HG03175 (cell line): ENCODE measurements around the gene SLC7A10.
"Not testable (repeated sequence)": the region's sequence is repeated elsewhere in the genome, so short reads cannot be mapped to it uniquely, and the experiment has no call there.

Experiments
- ATAC-seq: cut with Tn5 transposase; IDR thresholded peaks from one replicate; pipeline ENCODE4 v1.9.1; 2021; ENCODE audit warnings: mild to moderate bottlenecking, moderate library complexity; ENCODE audit not compliant: unreplicated experiment

Gene SLC7A10

DNA sequence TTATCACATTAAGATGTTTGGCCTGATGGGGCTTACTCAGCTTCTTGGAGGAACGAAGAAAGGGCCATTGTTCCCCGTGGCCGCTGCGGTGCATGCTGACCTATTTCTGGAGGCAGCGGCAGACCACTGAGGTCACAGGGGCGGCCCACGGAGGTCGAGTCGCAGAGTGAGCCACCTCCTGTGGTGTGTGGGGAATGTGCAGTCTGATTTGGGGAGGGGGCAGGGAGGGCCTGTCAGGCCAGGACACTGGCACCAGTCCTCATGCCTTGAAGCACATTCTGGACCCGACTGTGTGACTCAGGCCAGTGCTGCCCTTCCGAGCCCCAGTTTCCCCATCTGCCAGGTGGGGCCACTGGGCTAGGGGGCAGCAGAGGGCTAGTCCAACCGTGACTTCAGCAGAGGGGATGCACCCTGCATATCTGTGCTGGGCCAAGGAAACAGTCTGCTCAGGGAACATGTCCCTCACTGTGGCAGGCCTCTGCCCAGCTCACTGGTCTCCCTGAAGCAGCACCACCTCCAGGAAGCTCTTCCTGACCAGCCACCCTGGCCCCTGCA, 6.3 kb downstream of the SLC7A10 start:
- no peak for ATAC-seq

DNA sequence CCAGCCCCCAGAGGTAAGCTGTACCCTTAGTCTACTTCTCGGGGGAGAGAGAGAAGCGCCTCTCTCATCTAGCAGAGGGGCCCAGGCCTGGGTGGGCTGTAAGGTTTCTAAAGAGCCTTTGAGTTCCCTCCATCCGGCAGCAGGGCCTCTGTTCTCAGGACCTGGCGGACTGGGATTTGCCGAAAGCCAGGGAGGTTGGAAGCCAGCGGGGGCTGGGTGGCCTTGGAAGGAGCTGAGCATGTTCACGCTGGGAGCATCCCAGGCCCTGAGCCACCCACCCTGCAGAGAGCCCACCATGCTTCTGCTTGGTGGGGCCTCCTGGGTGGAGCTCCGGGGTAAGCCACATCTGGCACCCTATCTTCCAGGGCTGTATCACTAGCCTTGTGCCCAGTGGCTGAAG, 7.8 kb downstream of the SLC7A10 start:
- ATAC-seq, result no peak

DNA sequence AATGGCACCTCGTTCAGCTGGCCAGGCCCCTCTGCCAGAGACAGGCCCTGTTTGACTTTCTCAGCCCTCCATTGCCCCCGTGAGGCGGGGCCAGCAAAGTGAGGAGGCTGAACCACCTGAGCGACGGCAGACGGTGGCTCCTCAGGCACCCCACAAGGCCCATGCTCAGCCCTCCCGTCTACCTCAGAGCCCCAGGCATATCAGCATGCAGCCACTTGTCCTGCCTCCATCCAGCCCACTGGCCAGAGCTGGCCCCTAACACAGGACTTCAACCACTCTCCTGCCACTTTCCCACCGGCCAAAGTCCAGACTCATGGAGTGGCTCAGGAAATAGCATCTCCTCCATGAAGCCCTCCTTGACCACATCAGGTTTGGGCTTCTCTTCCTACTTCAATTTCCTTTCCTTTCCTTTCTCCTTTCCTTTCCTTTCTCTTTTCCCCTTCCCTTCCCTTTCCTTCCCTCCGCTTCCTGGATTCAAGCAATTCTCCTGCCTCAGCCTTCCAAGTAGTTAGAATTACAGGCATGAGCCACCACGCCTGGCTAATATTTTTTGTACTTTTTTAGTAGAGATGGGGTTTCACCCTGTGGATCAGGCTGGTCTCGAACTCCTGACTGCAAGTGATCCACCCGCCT, 9.3 kb downstream of the SLC7A10 start:
- no peak for ATAC-seq

DNA sequence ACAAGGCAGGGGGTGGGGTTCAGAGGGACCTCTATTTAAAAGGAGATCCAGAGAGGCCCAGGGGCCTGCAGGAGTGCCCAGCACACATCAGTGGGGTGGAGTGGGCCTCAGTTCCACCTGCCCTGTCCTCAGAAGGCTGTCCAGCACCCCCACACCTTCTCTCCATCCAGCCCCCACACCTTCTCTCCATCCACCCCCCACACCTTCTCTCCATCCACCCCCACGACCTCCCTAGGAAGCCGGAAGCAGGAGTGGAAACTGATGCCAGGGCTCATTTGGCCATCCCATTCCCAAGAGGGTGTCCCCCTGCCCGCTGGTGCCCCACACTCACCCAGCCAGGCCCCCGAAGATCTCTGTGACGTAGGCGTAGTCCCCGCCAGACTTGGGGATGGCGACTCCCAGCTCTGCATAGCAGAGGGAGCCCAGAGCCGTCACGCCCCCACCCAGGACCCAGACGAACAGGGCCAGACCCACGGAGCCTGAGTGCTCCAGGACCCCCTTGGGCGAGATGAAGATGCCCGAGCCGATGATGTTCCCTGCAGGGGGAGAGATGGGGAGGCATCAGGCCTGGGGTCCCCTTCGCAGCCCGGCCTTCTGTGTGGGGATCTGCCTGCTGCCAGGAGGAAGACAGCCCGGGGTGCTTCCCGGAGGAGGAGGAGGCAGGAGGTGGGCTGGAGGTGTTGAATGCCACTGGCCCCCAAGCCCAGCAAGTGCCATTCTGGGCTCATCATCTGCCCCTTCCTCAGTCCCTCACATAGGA, 10.0 kb downstream of the SLC7A10 start:
- ATAC-seq, result no peak

DNA sequence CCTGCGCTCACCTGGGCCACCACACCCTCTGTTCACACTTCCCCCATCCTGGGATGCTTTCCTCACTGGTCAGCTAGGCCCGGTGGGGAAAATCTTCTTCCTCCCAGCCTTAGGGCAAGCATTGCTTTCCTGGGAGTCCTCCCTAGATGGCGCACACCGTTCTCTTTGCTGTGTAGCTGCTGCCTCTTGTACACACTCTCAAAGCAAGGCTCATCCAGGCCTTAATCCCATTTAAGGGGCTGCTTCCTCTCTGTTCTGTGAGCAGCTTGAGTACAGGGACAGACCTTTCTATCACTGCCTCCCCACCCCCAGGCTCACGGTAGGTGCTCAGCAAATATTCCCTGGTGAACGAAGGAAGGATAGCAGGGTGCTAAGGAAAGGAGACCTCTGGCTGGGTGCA, 11.1 kb downstream of the SLC7A10 start:
- no peak for ATAC-seq

DNA sequence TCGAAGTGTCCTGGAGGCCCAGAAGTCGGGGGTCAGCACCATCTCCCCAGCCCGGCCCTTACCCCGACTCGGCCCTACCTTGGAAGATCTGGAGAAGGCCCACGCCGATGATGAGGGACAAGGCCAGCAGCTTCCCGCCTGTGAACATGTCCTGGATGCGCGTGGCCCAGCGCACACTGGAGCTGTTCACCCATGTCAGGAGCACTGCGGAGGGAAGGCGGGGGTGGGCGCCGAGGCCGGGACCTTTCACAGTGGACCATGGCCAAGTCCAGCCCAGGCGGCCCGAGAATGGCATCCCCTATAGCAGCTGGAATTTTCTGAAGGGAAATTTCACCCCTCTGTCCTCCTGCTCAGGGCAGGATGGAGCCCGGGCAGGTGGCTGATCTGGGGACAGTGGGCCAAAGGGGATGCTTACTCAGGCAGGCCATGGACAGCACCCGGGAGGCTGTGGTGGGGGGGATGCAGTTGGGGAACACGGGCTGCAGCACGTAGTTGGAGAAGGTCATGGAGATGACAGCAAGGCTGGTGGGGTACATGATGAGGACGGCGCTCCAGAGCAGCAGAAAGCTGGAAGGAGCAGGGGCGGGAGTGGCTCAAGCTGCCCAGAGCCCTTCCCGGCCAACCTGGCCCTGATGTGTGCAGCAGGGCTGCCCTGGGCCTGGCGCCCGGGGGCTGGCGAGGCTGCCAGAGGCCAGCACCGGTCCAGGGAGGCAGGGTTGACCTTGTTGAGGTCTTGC, 13.0 kb downstream of the SLC7A10 start:
- no peak for ATAC-seq

DNA sequence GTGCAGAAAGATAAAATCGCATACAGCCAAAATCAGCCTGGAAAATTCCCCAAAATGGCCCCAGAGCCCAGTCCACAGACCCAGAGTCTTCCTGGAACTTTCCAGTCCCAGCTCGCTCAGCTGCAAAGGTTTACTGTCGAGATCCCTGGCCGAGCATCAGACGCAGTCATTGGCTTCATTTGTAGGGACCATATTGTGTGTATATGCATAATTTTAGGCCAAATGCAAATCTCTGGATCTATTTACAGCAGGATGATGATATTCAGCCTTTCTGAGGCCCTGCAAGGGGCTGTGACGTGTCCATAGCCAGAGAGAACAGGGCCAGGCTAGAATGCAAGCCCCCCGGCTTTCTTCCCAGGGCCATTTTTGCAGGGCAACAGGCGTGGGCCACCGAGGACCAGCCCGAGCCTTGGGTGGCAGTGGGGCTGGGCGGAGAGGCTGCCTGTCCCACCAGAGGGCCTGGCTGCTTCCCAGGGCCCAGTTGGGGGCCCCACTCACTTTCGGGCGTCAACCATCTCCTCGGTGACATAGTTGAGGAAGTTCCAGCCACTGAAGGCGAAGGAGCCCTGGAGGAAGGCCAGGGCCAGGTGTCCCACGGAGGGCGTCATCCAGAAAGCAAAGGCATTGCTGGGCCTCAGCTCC, 13.7 kb downstream of the SLC7A10 start:
- ATAC-seq, result no peak

DNA sequence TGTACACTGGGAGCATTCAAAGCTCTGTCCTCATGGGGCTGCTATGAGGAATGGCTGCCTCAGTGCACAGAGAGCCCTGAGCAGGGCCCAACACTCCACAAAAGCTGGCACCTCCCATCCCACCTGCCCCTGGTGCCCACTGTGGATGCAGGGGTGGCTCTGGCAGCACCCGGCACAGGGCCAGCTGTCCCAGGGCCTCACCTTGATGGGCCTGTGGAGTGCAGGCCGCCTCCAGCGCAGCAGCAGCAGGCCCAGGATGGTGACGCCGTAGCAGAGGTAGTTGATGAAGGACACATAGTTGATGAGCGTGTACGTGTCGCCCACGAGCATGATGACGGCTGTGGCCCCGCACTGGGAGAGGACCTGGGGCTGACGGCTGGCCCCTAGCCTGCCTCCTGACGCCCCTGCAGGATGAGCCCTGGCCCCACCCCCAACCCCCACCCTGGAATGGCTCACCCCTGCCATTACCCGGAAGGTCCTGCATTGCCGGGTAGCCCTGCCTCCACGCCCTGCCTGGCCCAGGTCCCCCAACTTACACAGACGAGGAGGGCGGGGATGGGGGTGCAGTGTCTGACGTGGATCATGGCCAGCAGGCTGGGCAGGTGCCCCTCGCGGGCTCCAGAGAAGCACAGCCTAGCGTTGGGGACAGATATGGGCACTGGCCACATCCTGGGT, 15.2 kb downstream of the SLC7A10 start:
- no peak for ATAC-seq

DNA sequence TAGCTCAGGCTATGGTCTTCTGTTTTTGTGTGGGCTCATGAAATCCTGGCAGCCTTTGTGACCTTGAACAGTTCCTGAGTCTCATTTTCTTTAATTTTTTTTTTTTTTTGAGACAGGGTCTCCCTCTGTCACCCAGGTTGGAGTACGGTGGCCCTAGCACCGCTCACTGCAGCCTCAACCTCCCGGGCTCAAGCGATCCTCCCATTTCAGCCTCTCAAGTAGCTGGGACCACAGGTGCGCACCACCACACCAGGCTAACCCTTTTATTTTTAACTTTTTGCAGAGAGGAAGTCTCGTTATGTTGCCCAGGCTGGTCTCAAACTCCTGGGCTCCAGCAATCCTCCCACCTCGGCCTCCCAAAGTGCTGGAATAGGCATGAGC, 15.8 kb downstream of the SLC7A10 start:
- not testable (repeated sequence) for ATAC-seq

DNA sequence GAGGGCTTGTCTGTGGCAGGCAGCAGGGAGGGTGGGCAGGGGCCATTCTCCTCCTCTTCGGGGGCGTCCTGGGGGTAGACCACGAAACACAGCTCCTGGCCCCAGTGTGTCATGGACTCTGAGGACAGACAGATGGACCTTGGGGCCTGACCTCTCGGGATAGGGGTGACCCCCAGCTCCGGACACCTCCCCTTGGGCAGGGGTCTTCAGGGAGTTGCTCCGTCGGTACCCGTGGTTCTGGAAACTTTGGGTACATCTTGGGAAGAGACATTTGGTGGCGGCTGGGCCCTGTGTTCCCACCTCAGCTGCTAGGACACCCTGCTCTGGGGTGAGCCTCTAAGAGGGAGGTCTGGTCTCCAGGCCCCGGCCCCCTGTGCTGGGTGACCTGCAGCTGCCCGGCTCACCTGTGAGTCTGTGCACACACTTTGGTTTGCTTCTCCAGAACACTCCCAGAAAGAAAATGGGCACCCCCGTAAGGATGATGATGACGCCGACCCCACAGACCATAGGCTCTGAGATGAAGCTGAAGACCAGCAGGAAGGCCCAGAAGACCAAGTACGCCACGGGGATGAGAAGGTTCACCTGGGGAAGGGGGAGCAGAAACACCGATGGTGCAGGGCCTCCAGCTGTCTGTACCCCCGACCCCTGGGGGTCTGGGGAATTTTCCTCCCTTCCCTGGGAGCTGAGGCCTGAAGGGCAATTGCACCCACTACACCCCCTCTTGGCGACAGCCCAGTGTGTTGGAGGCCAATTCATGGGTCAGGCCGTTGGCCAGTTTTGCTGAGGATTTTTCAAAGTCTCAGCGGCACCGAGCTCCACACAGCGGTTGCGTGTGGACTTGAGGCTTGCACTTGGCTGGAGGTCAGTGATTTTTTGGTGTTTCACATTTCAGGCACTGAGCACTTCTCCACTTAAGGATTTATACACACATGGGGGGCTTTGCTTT, 16.5 kb downstream of the SLC7A10 start:
- ATAC-seq, result no peak

DNA sequence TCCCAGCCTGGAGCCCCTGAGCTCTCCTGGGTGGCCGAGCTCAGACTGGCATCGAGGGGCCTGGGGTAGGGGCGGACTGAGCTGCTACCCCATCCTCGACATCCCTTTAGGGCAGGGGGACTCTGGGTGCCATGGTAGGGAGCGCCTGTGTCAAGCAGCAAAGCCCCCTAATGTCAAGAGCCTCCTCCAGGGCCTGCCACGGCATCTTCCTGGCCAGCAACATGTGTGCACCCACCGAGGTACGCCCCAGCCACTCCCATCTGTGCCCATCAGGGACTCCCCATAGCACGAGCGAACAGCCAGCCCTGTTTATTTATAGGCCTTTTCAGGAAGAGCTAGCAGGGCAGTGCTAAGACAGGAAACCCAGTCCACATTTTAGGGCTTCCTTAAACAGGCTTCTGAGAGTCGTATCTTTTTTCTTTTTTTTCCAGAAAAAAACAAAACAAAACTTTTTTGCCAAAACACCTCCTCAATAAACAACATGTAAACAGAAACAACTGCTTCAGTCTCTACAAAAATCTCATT, 17.2 kb downstream of the SLC7A10 start:
- ATAC-seq, result no peak

DNA sequence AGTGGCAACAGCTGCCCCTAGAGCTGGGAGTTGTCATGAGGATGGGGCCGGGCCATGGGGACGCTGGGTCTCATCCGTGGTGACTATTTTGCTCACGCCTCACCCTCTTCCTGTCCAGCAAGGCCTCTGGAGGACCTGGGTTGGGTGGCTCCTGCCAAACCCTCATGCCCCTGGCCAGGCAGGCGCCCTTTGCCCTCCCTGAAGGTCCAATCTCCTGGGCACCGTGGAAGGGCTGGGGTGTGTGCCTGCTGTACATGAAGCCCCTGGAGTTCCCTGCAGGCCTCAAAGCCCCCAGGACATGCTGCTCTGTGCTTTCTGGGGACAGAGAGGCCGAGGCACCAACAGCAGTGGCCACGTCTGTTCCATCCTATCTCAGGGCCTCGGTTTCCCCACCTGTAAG, 17.7 kb downstream of the SLC7A10 start:
- ATAC-seq, result no peak

DNA sequence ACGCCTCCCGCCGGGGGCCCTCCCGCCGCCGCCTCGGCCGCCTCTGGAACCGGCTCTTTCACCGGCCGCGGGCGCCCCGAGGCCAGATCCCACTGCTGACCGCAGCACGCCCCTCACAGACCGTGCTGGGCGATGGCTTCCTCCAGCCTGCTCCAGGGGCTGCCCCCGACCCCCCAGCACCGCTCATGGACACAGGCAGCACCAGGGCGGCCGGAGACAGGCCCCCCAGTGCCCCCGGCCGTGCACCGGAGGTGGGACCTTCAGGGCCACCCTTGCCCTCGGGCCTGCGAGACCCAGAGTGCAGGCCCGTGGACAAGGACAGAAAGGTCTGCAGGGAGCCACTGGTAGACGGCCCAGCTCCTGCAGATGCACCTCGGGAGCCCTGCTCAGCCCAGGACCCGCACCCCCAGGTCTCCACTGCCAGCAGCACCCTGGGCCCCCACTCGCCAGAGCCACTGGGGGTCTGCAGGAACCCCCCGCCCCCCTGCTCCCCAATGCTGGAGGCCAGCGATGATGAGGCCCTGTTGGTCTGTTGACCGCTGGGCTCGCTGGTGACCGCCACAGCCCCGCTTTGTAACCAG, 18.5 kb downstream of the SLC7A10 start:
- no peak for ATAC-seq

DNA sequence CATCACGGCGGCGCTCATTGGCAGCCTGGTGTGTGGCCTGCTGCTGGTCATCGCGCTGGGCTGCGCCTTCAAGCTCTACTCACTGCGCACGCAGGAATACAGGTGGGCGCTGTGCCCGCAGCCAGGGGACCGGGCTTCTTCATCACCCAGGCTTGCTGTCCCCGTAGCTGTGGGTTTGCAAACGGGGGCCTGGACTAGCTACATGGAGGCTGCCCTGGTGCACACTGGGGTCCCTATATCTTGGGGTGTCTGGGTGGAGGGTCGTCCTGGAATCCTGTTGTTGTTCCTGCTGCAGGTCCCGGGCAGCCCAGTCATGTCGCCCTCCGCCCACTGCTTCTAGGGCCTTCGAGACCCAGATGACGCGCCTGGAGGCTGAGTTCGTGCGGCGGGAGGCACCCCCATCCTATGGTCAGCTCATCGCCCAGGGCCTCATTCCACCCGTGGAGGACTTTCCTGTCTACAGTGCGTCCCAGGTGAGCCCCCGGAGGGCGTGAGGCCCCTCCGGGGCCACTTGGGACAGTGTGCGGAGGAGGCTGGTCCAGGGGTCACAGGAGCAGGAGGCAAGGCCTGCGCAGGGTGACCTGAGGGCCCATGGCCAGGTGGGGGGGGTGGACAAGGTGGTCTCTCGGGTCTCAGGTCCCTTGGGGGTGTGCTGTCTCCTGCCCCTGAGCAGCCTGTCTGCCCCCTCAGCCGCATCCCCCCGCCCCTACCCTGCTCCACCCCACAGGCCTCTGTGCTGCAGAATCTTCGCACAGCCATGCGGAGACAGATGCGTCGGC, 19.2 kb downstream of the SLC7A10 start:
- ATAC-seq, result no peak

DNA sequence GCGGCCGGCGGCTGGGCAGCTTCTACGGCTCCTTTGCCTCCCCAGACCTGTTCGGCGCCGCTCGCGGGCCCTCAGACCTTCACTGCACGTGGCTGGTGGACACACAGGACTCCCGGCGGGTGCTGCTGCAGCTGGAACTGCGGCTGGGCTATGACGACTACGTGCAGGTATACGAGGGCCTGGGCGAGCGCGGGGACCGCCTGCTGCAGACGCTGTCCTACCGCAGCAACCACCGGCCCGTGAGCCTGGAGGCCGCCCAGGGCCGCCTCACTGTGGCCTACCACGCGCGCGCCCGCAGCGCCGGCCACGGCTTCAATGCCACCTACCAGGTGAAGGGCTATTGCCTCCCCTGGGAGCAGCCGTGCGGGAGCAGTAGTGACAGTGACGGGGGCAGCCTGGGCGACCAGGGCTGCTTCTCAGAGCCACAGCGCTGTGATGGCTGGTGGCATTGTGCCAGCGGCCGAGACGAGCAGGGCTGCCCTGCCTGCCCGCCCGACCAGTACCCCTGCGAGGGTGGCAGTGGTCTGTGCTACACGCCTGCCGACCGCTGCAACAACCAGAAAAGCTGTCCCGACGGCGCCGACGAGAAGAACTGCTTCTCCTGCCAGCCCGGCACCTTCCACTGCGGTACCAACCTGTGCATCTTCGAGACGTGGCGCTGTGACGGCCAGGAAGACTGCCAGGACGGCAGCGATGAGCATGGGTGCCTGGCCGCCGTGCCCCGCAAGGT, 20.0 kb downstream of the SLC7A10 start:
- ATAC-seq, result no peak

DNA sequence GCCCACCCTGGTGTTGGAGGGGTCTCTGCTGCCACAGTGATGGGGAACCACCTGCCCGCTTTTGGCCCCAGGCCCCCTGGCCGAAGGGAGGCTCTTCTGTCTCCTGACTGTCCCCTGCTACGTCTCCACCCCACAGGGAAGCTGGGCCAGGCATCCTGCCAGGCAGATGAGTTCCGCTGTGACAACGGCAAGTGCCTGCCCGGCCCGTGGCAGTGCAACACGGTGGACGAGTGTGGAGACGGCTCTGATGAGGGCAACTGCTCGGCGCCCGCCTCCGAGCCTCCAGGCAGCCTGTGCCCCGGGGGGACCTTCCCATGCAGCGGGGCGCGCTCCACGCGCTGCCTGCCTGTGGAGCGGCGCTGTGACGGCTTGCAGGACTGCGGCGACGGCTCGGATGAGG, 20.5 kb downstream of the SLC7A10 start:
- no peak for ATAC-seq

DNA sequence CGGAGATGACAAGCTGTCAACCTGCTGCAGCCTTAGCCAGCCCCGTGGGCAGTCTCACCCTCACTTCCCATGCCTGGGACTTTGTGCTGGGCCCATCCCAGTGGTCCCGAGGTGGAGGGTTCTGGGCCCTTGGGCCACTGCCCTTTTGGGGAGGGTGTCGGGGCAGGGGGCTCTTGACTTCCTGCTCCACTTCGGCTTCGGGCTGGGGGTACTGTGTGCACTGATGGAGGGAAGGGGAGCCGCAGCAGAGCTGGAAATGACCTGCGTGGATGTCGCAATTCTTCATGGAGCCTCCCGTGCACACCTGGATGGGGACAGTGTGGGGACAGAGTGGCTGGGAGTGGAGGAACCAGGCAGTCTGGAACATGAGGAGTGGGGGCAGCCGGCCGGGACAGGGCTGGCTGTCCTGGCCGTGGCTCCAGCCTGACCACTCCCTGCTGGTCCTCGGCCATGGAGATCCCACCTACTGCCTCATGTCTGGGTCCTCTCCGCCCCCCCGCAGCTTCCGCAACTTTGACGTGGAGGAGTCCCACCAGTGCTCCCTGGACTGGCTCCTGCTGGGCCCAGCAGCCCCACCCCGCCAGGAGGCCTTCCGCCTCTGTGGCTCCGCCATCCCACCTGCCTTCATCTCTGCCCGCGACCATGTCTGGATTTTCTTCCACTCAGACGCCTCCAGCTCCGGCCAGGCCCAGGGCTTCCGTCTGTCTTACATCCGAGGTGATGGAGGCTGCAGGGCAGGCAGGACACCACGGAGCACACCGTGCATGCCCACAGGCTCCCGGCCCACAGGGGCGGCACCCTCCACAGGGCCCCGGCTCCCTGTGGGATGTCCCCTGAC, 21.3 kb downstream of the SLC7A10 start:
- no peak for ATAC-seq
